ENCODE results near the gene GSTM4.

DNA sequence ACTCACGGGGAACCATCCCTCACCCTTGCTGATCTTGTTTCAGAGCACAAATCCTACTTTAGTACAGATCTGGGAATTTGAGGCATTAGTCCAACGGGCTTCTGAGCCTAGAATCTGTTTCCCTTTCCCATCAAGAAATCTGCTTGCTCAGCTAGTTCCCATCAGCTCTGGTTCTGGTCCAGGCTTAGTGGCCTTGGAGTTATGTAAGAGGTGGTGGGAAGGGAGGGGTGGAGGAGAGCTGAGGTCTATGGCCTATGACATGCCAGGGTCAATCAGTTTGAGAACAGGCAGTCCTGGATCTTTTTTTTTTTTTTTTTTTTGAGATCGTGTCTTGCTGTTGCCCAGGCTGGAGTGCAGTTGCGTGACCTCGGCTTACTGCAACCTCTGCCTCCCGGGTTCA lies 35.9 kb downstream of the GSTM4 start:
- TF ChIP-seq, protein P1, sequence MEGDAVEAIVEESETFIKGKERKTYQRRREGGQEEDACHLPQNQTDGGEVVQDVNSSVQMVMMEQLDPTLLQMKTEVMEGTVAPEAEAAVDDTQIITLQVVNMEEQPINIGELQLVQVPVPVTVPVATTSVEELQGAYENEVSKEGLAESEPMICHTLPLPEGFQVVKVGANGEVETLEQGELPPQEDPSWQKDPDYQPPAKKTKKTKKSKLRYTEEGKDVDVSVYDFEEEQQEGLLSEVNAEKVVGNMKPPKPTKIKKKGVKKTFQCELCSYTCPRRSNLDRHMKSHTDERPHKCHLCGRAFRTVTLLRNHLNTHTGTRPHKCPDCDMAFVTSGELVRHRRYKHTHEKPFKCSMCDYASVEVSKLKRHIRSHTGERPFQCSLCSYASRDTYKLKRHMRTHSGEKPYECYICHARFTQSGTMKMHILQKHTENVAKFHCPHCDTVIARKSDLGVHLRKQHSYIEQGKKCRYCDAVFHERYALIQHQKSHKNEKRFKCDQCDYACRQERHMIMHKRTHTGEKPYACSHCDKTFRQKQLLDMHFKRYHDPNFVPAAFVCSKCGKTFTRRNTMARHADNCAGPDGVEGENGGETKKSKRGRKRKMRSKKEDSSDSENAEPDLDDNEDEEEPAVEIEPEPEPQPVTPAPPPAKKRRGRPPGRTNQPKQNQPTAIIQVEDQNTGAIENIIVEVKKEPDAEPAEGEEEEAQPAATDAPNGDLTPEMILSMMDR (IDR thresholded peaks at IDR 0.05) = no peak
- no peak for TF ChIP-seq POLR2A (IDR thresholded peaks at IDR 0.05)

Measured in body of pancreas (tissue), 4 donors.